IMR-90 (cell line): ENCODE results near the gene FOXO1. TPM values are rescaled to one million over a fixed set of nuclear protein-coding genes. Genes with fewer than 3 reads are reported as not detected.

Experiments used
- ATAC-seq: fragments of 200-7000 bp; cut with Tn5 transposase; 2 replicates; pipeline ENCODE4 v1.9.1; 2020; ENCODE audit warnings: low read depth, mild to moderate bottlenecking, moderate library complexity
- BruUV-seq: library from RNA; stranded (reverse); fragments of 400-500 nt; replicated peaks from 2 replicates; lab custom pipeline; 2021; lab: Mats Ljungman, UMichigan
- CTCF ChIA-PET: fragments of 300-600 bp; formaldehyde crosslinking; extraction: SDS; loops from one replicate; lab custom pipeline; 2021; ENCODE audit warnings: antibody characterized with exemption; lab: Yijun Ruan, JAX
- POLR2A ChIA-PET: fragments of 300-600 bp; sonication (Branson Sonifier 250); formaldehyde crosslinking; loops from one replicate; lab custom pipeline; 2022; ENCODE audit warnings: antibody characterized with exemption; ENCODE audit not compliant: unreplicated experiment; lab: Charles Lee
- DNase-seq: peaks from one replicate; pipeline ENCODE4 v3.0.0; 2013
- H2AFZ ChIP-seq: replicated peaks from 2 replicates; pipeline ENCODE3; 2013; ENCODE audit warnings: low read length, mild to moderate bottlenecking; ENCODE audit not compliant: poor library complexity
- H2AK5ac ChIP-seq: 2 replicates; pipeline ENCODE4 v1.6.1; 2013; ENCODE audit warnings: low read depth, low read length, inconsistent platforms
- H2AK9ac ChIP-seq: replicated peaks from 2 replicates; pipeline ENCODE3; 2013; ENCODE audit warnings: mild to moderate bottlenecking, low read depth, low read length, moderate library complexity; ENCODE audit not compliant: poor library complexity
- H2BK120ac ChIP-seq: 2 replicates; pipeline ENCODE4 v1.6.1; 2013; ENCODE audit warnings: low read depth, low read length, inconsistent platforms
- H2BK15ac ChIP-seq: 3 replicates; pipeline ENCODE4 v1.6.1; 2013; ENCODE audit warnings: low read depth, low read length, inconsistent platforms
- H2BK20ac ChIP-seq: 2 replicates; pipeline ENCODE4 v1.6.1; 2013; ENCODE audit warnings: low read depth, mild to moderate bottlenecking, inconsistent platforms, low read length, moderate library complexity
- H2BK5ac ChIP-seq: 2 replicates; pipeline ENCODE4 v1.6.1; 2013; ENCODE audit warnings: mild to moderate bottlenecking, low read depth, low read length, inconsistent platforms; ENCODE audit not compliant: poor library complexity, severe bottlenecking
- H3K14ac ChIP-seq: replicated peaks from 2 replicates; pipeline ENCODE4 v1.6.1; 2013; ENCODE audit warnings: low read depth, low read length, inconsistent platforms
- H3K18ac ChIP-seq: 2 replicates; pipeline ENCODE4 v1.6.1; 2013; ENCODE audit warnings: low read depth, low read length, control low read depth
- H3K23ac ChIP-seq: 2 replicates; pipeline ENCODE4 v1.6.1; 2013; ENCODE audit warnings: low read depth, low read length, inconsistent platforms
- H3K27ac ChIP-seq: 2 replicates; pipeline ENCODE4 v1.5.1; 2013; ENCODE audit warnings: mild to moderate bottlenecking, control low read depth, low read length; ENCODE audit not compliant: insufficient read depth
- H3K27me3 ChIP-seq: 2 replicates; pipeline ENCODE4 v1.6.1; 2013; ENCODE audit warnings: low read length; ENCODE audit not compliant: control insufficient read depth, insufficient read depth
- H3K36me3 ChIP-seq: 2 replicates; pipeline ENCODE4 v1.6.1; 2013; ENCODE audit warnings: low read length, mixed read lengths; ENCODE audit not compliant: control insufficient read depth, insufficient read depth
- H3K4ac ChIP-seq: 2 replicates; pipeline ENCODE4 v1.6.1; 2013; ENCODE audit warnings: low read depth, low read length, inconsistent platforms
- H3K4me1 ChIP-seq: 2 replicates; pipeline ENCODE4 v1.6.1; 2013; ENCODE audit warnings: low read length, mixed read lengths; ENCODE audit not compliant: control insufficient read depth, insufficient read depth
- H3K4me2 ChIP-seq: 2 replicates; pipeline ENCODE4 v1.6.1; 2013; ENCODE audit warnings: low read depth, mild to moderate bottlenecking, control low read depth, low read length, moderate library complexity
- H3K4me3 ChIP-seq: 2 replicates; pipeline ENCODE4 v1.5.1; 2013; ENCODE audit warnings: low read depth, mild to moderate bottlenecking, control low read depth, low read length, moderate library complexity; ENCODE audit not compliant: insufficient read depth
- H3K56ac ChIP-seq: 2 replicates; pipeline ENCODE4 v1.6.1; 2013; ENCODE audit warnings: low read length, inconsistent platforms; ENCODE audit not compliant: insufficient read depth; ENCODE audit errors: extremely low read depth
- H3K79me1 ChIP-seq, 2 experiments: 2 replicates each; pipeline ENCODE4 v1.6.1; 2013; ENCODE audit warnings: low read length in 2 of 2, inconsistent platforms in 1 of 2, low read depth in 1 of 2
- H3K9ac ChIP-seq: 2 replicates; pipeline ENCODE4 v1.6.1; 2013; ENCODE audit warnings: low read depth, low read length, control low read depth
- H3K9me1 ChIP-seq: 2 replicates; pipeline ENCODE4 v1.6.1; 2013; ENCODE audit warnings: low read length, inconsistent platforms; ENCODE audit not compliant: insufficient read depth
- H3K9me3 ChIP-seq: 2 replicates; pipeline ENCODE4 v1.6.1; 2013; ENCODE audit warnings: low read length; ENCODE audit not compliant: control insufficient read depth, insufficient read depth
- H4K20me1 ChIP-seq: 2 replicates; pipeline ENCODE4 v1.6.1; 2013; ENCODE audit warnings: low read length, inconsistent platforms; ENCODE audit not compliant: insufficient read depth
- H4K5ac ChIP-seq: 2 replicates; pipeline ENCODE4 v1.6.1; 2013; ENCODE audit warnings: mild to moderate bottlenecking, low read depth, low read length, control low read depth
- H4K8ac ChIP-seq, 2 experiments: 2 replicates each; pipeline ENCODE4 v1.6.1; 2013; ENCODE audit warnings: low read depth in 2 of 2, low read length in 2 of 2, control low read depth in 1 of 2, inconsistent platforms in 1 of 2
- H4K91ac ChIP-seq: 2 replicates; pipeline ENCODE4 v1.6.1; 2013; ENCODE audit warnings: low read depth, low read length, inconsistent platforms; ENCODE audit not compliant: insufficient read depth
- BHLHE40 ChIP-seq: fragments of 150-350 bp; IDR thresholded peaks from 2 replicates; pipeline ENCODE4 v1.6.1; 2016; ENCODE audit warnings: mild to moderate bottlenecking, low read depth, low read length
- CEBPB ChIP-seq: IDR thresholded peaks from 2 replicates; pipeline ENCODE4 v1.6.1; 2012; ENCODE audit warnings: low read depth, low read length, improper control_type of control experiment
- CHD1 ChIP-seq: IDR thresholded peaks from 2 replicates; pipeline ENCODE4 v1.6.1; 2012; ENCODE audit warnings: low read depth, low read length, improper control_type of control experiment
- CTCF ChIP-seq: conservative IDR thresholded peaks from 2 replicates; pipeline ENCODE4 v1.5.1; 2012; ENCODE audit warnings: mild to moderate bottlenecking, low read depth, low read length, improper control_type of control experiment
- ELK1 ChIP-seq: fragments of 150-350 bp; IDR thresholded peaks from 2 replicates; pipeline ENCODE4 v1.6.1; 2016; ENCODE audit warnings: low read depth, mild to moderate bottlenecking, low read length, moderate library complexity, borderline replicate concordance
- FOS ChIP-seq: fragments of 150-350 bp; IDR thresholded peaks from 2 replicates; pipeline ENCODE4 v1.6.1; 2016; ENCODE audit warnings: low read depth, low read length
- MAFK ChIP-seq: IDR thresholded peaks from 2 replicates; pipeline ENCODE4 v1.6.1; 2012; ENCODE audit warnings: low read depth, low read length, improper control_type of control experiment
- MAZ ChIP-seq: IDR thresholded peaks from 2 replicates; pipeline ENCODE4 v1.6.1; 2012; ENCODE audit warnings: low read depth, mild to moderate bottlenecking, low read length, improper control_type of control experiment, moderate library complexity, borderline replicate concordance
- MXI1 ChIP-seq: IDR thresholded peaks from 2 replicates; pipeline ENCODE4 v1.6.1; 2012; ENCODE audit warnings: low read depth, mild to moderate bottlenecking, low read length, moderate library complexity, borderline replicate concordance
- NFE2L2 ChIP-seq: fragments of 150-350 bp; IDR thresholded peaks from 2 replicates; pipeline ENCODE4 v1.6.1; 2016; ENCODE audit warnings: low read depth, mild to moderate bottlenecking, low read length
- POLR2A ChIP-seq: IDR thresholded peaks from 2 replicates; pipeline ENCODE4 v1.6.1; 2012; ENCODE audit warnings: mild to moderate bottlenecking, low read depth, low read length
- RAD21 ChIP-seq: IDR thresholded peaks from 2 replicates; pipeline ENCODE4 v1.6.1; 2012; ENCODE audit warnings: low read length, improper control_type of control experiment
- RCOR1 ChIP-seq: IDR thresholded peaks from 2 replicates; pipeline ENCODE4 v1.6.1; 2012; ENCODE audit warnings: mild to moderate bottlenecking, low read length, improper control_type of control experiment; ENCODE audit not compliant: insufficient replicate concordance
- RFX5 ChIP-seq: IDR thresholded peaks from 2 replicates; pipeline ENCODE4 v1.8.0; 2012; ENCODE audit warnings: low read depth, mild to moderate bottlenecking, low read length, moderate library complexity
- SMC3 ChIP-seq: fragments of 150-350 bp; IDR thresholded peaks from 2 replicates; pipeline ENCODE4 v1.6.1; 2016; ENCODE audit warnings: low read depth, mild to moderate bottlenecking, antibody characterized with exemption, low read length, moderate library complexity
- USF2 ChIP-seq: fragments of 150-350 bp; IDR thresholded peaks from 2 replicates; pipeline ENCODE4 v1.6.1; 2017; ENCODE audit warnings: mild to moderate bottlenecking, antibody characterized with exemption, low read length, low read depth
- WGBS, 2 experiments: methylation state at CpG; one replicate each; pipeline versions ENCODE4 v1.1.5 to v1.1.7; 2013; ENCODE audit warnings: missing lambda C conversion rate in 2 of 2; ENCODE audit not compliant: insufficient read length in 1 of 2; ENCODE audit errors: extremely low coverage in 2 of 2; 5-methylcytosine and 5-hydroxymethylcytosine counted together
- dilution Hi-C: fragments of 300-500 bp; cut with HindIII; formaldehyde crosslinking; loops from one replicate; pipeline ENCODE4 v1.14.3; 2018; ENCODE audit warnings: low sequenced_read_pairs; ENCODE audit not compliant: unreplicated experiment
- in situ Hi-C: fragments of 300-500 bp; cut with MboI; formaldehyde crosslinking; loops from 3 replicates; pipeline ENCODE4 v1.14.3; 2019; ENCODE audit warnings: low sequenced_read_pairs, inconsistent platforms, mixed read lengths
- intact Hi-C: fragments of 100-400 bp; cut with micrococcal nuclease; formaldehyde crosslinking; loops from 2 replicates; pipeline ENCODE4 v1.10.0; 2022
- polyA plus RNA-seq, 3 experiments: library from polyadenylated mRNA; depleted of rRNA; stranded (reverse); fragments of >200 nt; gene quantifications; 2 replicates each; pipeline ENCODE4 v1.2.3, GENCODE V29; 2012; ENCODE audit warnings: low replicate concordance in 1 of 3
- total RNA-seq: library from RNA; depleted of rRNA; stranded (reverse); fragments of >200 nt; gene quantifications from 2 replicates; pipeline ENCODE4 v1.2.3, GENCODE V29; 2012

FOXO1 gene
- total and polyA plus RNA-seq, 2 of the 4 experiments (the other 2 are of a cell fraction): 0.12 to 0.18 TPM

GRCh38 chr13:40579535-40579934 lies 86.9 kb downstream of the FOXO1 start:
- H3K36me3 ChIP-seq: no peaks in the 10 kb centered on the region
- no peak overlapping the region for H3K4me2 ChIP-seq
- H2BK120ac ChIP-seq: no peak overlapping the region
- H3K9me3 ChIP-seq: no peaks in the 10 kb centered on the region
- in situ Hi-C loops: no loop called here
- H3K27ac ChIP-seq: no peak overlapping the region
- dilution Hi-C loops: no loop called here
- no peak overlapping the region for H3K4me3 ChIP-seq
- H2AK5ac ChIP-seq: no peak overlapping the region
- H4K5ac ChIP-seq: no peak overlapping the region
- no peak overlapping the region for H4K8ac ChIP-seq
- no peak for DNase-seq
- no peak overlapping the region for H3K18ac ChIP-seq
- no peak overlapping the region for H2AFZ ChIP-seq
- H2AK9ac ChIP-seq: no peak overlapping the region
- ATAC-seq: no peak
- intact Hi-C loops: no loop called here
- no peak overlapping the region for H3K14ac ChIP-seq
- H2BK5ac ChIP-seq: no peak overlapping the region
- H4K20me1 ChIP-seq: no peaks in the 10 kb centered on the region
- no CpG with 5 or more reads among the region's 2 CpGs for WGBS, 2 experiments
- CTCF ChIA-PET: no interaction called here
- no peak overlapping the region for H3K56ac ChIP-seq
- TF ChIP-seq RAD21 (no peak), USF2 (no peak), NFE2L2 (no peak), POLR2A (no peak), MXI1 (no peak), FOS (no peak), MAZ (no peak), BHLHE40 (no peak), SMC3 (no peak), CEBPB (no peak), ELK1 (no peak), RCOR1 (no peak), CTCF (no peak), CHD1 (no peak), MAFK (no peak), RFX5 (no peak)
- no peaks in the 10 kb centered on the region for H3K9me1 ChIP-seq
- no peak overlapping the region for H2BK20ac ChIP-seq
- H3K27me3 ChIP-seq: no peaks in the 10 kb centered on the region
- no TSS peak for BruUV-seq
- POLR2A ChIA-PET: no interaction called here
- H3K23ac ChIP-seq: no peak overlapping the region
- H3K79me1 ChIP-seq: no peaks in the 10 kb centered on the region
- no peaks in the 10 kb centered on the region for H3K4me1 ChIP-seq
- H3K4ac ChIP-seq: no peak overlapping the region
- H2BK15ac ChIP-seq: no peak overlapping the region
- no peak overlapping the region for H4K91ac ChIP-seq
- no peak overlapping the region for H3K9ac ChIP-seq
